Endodermal cell (in vitro differentiated cells): ENCODE data around the gene AIFM2. TPM values are rescaled to one million over a fixed set of nuclear protein-coding genes. Genes with fewer than 3 reads are reported as not detected.

Experiments
- DNase-seq: peaks from one replicate; pipeline ENCODE4 v3.0.0-alpha.2; 2017
- H3K27ac ChIP-seq: 2 replicates; pipeline ENCODE4 v1.5.1; 2013; ENCODE audit warnings: mild to moderate bottlenecking, low read depth, low read length, moderate library complexity
- H3K27me3 ChIP-seq: 2 replicates; pipeline ENCODE4 v1.6.1; 2013; ENCODE audit warnings: mild to moderate bottlenecking, low read length, moderate library complexity; ENCODE audit not compliant: insufficient read depth, control insufficient read depth, poor library complexity, severe bottlenecking
- H3K36me3 ChIP-seq: 2 replicates; pipeline ENCODE4 v1.7.0; 2013; ENCODE audit warnings: mild to moderate bottlenecking, low read length, moderate library complexity; ENCODE audit not compliant: control insufficient read depth, insufficient read depth
- H3K4me1 ChIP-seq: one replicate; pipeline ENCODE4 v1.7.0; 2013; ENCODE audit warnings: low read length; ENCODE audit not compliant: control insufficient read depth, insufficient read depth
- H3K4me3 ChIP-seq: 2 replicates; pipeline ENCODE4 v1.5.1; 2013; ENCODE audit warnings: mild to moderate bottlenecking, low read length, moderate library complexity
- H3K9ac ChIP-seq: 2 replicates; pipeline ENCODE4 v1.6.1; 2013; ENCODE audit warnings: mild to moderate bottlenecking, low read length, moderate library complexity; ENCODE audit not compliant: poor library complexity, severe bottlenecking; ENCODE audit errors: extremely low read depth
- H3K9me3 ChIP-seq: 2 replicates; pipeline ENCODE4 v1.6.1; 2013; ENCODE audit warnings: mild to moderate bottlenecking, low read length, moderate library complexity; ENCODE audit not compliant: control insufficient read depth
- H3K27ac Mint-ChIP-seq: 2 replicates; pipeline ENCODE4 v1.8.0; 2020; ENCODE audit warnings: mixed read lengths
- H3K27me3 Mint-ChIP-seq: 2 replicates; pipeline ENCODE4 v1.8.0; 2021; ENCODE audit warnings: mild to moderate bottlenecking, mixed read lengths; ENCODE audit not compliant: insufficient read depth
- H3K36me3 Mint-ChIP-seq: 2 replicates; pipeline ENCODE4 v1.8.0; 2020; ENCODE audit warnings: low read depth, mixed read lengths
- H3K4me1 Mint-ChIP-seq: 2 replicates; pipeline ENCODE4 v1.8.0; 2020; ENCODE audit warnings: mixed read lengths
- H3K4me3 Mint-ChIP-seq: 2 replicates; pipeline ENCODE4 v1.8.0; 2020; ENCODE audit warnings: mild to moderate bottlenecking, moderate library complexity, mixed read lengths
- H3K9me3 Mint-ChIP-seq: 2 replicates; pipeline ENCODE4 v1.8.0; 2020; ENCODE audit warnings: mild to moderate bottlenecking, mixed read lengths
- CTCF ChIP-seq: fragments of 200-600 bp; sonication (generic); conservative IDR thresholded peaks from 2 replicates; pipeline ENCODE4 v1.5.0; 2021; ENCODE audit warnings: antibody characterized with exemption, mild to moderate bottlenecking
- WGBS, 2 experiments: methylation state at CpG; one replicate each; pipeline versions ENCODE4 v1.1.5 to v1.1.7; 2013; ENCODE audit warnings: missing lambda C conversion rate in 2 of 2, mixed read lengths in 1 of 2; ENCODE audit not compliant: insufficient coverage in 1 of 2, insufficient read length in 1 of 2; 5-methylcytosine and 5-hydroxymethylcytosine counted together
- total RNA-seq, 2 donors: library from RNA; stranded (reverse); fragmentation: NEBNext Ultra II Directional in 1 of 2; extraction: Animal tissue kit (Norgen Biotek cat#: 25700) in 1 of 2; gene quantifications; 2 replicates in 1 of 2; 3 replicates in 1 of 2; pipeline ENCODE4 v1.2.1, GENCODE V29; 2021

AIFM2 gene
- total RNA-seq, 2 donors from 2014 or later: 7.1 to 7.6 TPM

- peaks cover 7% of the 10 kb centered on the region for H3K27me3 ChIP-seq
- WGBS, 2 experiments: 85 to 92% methylated on average over 8 to 15 of the region's 15 CpGs
- H3K9me3 Mint-ChIP-seq: peaks cover 2% of the 10 kb centered on the region
Observed at GRCh38 chr10:70126700-70127395, 5.8 kb downstream of the AIFM2 start.

GRCh38 chr10:70125918-70126552 lies 6.6 kb downstream of the AIFM2 start:
- peaks cover 2% of the 10 kb centered on the region for H3K9me3 Mint-ChIP-seq
- peaks cover 2% of the 10 kb centered on the region for H3K4me1 Mint-ChIP-seq
- 90 to 96% methylated on average over 3 to 5 of the region's 5 CpGs for WGBS, 2 experiments
- Histone ChIP-seq H3K27ac (no peak overlapping the region), H3K9me3 (no peaks in the 10 kb centered on the region), H3K4me3 (no peak overlapping the region), H3K4me1 (no peaks in the 10 kb centered on the region), H3K27me3 (no peaks in the 10 kb centered on the region), H3K36me3 (no peaks in the 10 kb centered on the region), H3K9ac (no peak overlapping the region)
- no peak for TF ChIP-seq CTCF
- no peaks in the 10 kb centered on the region for H3K27me3 Mint-ChIP-seq
- H3K36me3 Mint-ChIP-seq: peaks cover 15% of the 10 kb centered on the region
- DNase-seq: no peak
- no peak overlapping the region for H3K27ac Mint-ChIP-seq
- no peak overlapping the region for H3K4me3 Mint-ChIP-seq

More at GRCh38 chr10:70126700-70127395, 5.8 kb downstream of the AIFM2 start:
- no peak for TF ChIP-seq CTCF
- peaks cover 6% of the 10 kb centered on the region for H3K4me1 Mint-ChIP-seq
- Histone ChIP-seq H3K36me3 (no peaks in the 10 kb centered on the region), H3K9ac (no peak overlapping the region), H3K4me3 (no peak overlapping the region), H3K4me1 (no peaks in the 10 kb centered on the region), H3K27ac (no peak overlapping the region), H3K9me3 (no peaks in the 10 kb centered on the region)
- peaks cover 4% of the 10 kb centered on the region for H3K27me3 Mint-ChIP-seq
- DNase-seq: no peak
- H3K27ac Mint-ChIP-seq: no peak overlapping the region
- no peak overlapping the region for H3K4me3 Mint-ChIP-seq
- H3K36me3 Mint-ChIP-seq: peaks cover 15% of the 10 kb centered on the region

GRCh38 chr10:70124918-70125317 lies 7.7 kb downstream of the AIFM2 start:
- H3K27me3 Mint-ChIP-seq: no peaks in the 10 kb centered on the region
- Histone ChIP-seq H3K9ac (no peak overlapping the region), H3K4me1 (no peaks in the 10 kb centered on the region), H3K9me3 (no peaks in the 10 kb centered on the region), H3K36me3 (no peaks in the 10 kb centered on the region), H3K4me3 (no peak overlapping the region), H3K27ac (no peak overlapping the region), H3K27me3 (no peaks in the 10 kb centered on the region)
- DNase-seq: no peak
- peaks cover 2% of the 10 kb centered on the region for H3K4me1 Mint-ChIP-seq
- no peak for TF ChIP-seq CTCF
- H3K9me3 Mint-ChIP-seq: peaks cover 2% of the 10 kb centered on the region
- peaks cover 15% of the 10 kb centered on the region for H3K36me3 Mint-ChIP-seq
- H3K4me3 Mint-ChIP-seq: no peak overlapping the region
- no peak overlapping the region for H3K27ac Mint-ChIP-seq
- 93 to 96% methylated on average over 3 of the region's 3 CpGs for WGBS, 2 experiments
